HG03354 (cell line): ENCODE measurements around the gene ZBED3.

Source experiments
- ATAC-seq: cut with Tn5 transposase; IDR thresholded peaks from one replicate; pipeline ENCODE4 v1.9.1; 2021; ENCODE audit warnings: mild to moderate bottlenecking; ENCODE audit not compliant: unreplicated experiment, poor library complexity, severe bottlenecking

ZBED3 gene

DNA sequence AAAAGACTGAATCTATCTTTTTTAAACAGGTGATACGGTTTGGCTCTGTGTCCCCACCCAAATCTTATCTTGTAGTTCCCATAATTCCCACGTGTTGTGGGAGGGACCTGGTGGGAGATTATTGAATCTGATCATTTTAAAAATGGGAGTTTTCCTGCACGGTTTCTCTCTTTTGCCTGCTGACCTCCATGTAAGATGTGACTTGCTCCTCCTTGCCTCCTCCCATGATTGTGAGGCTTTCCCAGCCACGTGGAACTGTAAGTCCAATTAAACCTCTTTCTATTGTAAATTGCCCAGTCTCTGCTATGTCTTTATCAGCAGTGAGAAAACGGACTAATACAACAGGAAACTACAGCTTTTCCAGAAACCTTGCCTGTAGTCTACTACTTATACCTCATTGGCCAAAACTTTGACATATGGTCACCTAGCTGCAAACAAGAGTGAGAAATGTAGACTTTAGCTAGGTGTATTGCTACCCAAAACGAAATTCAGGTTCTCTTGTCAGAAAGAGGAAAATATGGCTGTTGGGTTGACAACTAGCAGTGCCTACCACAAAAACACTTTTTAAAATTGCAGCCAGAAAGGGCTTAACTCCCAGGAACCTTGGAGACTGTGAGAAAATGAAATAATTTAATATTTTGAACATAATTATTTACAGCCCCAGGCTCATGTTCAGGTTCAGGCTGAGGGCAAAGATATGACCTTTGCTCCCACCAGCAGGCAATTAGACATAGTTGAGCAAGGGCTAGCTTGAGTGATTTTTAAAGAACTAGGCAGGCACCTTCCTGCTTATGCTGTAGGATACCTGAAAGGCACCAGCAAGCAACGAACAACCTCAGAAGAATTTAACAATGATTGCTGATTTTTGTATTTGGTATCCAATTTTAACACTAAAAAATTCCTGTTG lies 64.3 kb downstream of the ZBED3 start:
- no peak for ATAC-seq
